VCaP (cell line): ENCODE measurements around the gene GJB1.

Experiments
- H3K27ac ChIP-seq: fragments of 450-650 bp; 2 replicates; pipeline ENCODE4 v1.5.1; 2017
- CTCF ChIP-seq: fragments of 450-650 bp; conservative IDR thresholded peaks from 2 replicates; pipeline ENCODE4 v1.5.1; 2017; ENCODE audit warnings: mild to moderate bottlenecking, moderate library complexity

Gene GJB1

GRCh38 chrX:71222929-71223328 is at the start of gene GJB1:
GJB1 (plus strand) TSS chrX:71223224; CDS start chrX:71223708, 484 bp downstream.
- TF ChIP-seq CTCF, result no peak
- H3K27ac ChIP-seq, result no peak within 1 kb of the TSS

- H3K27ac ChIP-seq, result no peak overlapping the region
- no peak for TF ChIP-seq CTCF
These were observed 49.6 kb upstream of the GJB1 start for GRCh38 chrX:71173440-71173839.

- H3K27ac ChIP-seq, result no peak overlapping the region
- no peak for TF ChIP-seq CTCF
These were observed 48.2 kb upstream of the GJB1 start for GRCh38 chrX:71174795-71175194.

GRCh38 chrX:71175531-71175930 is 47.5 kb upstream of the GJB1 start:
- no peak for TF ChIP-seq CTCF
- no peak overlapping the region for H3K27ac ChIP-seq

GRCh38 chrX:71177327-71177726 is 45.7 kb upstream of the GJB1 start:
- TF ChIP-seq CTCF, result no peak
- no peak overlapping the region for H3K27ac ChIP-seq

- TF ChIP-seq CTCF, result peak; percentile 73
- no peak overlapping the region for H3K27ac ChIP-seq
These were observed 44.1 kb upstream of the GJB1 start for GRCh38 chrX:71178908-71179307.

- H3K27ac ChIP-seq, result peak overlapping the region; percentile 81; the same call in 1 of the 2 replicates
These were observed 42.3 kb upstream of the GJB1 start for GRCh38 chrX:71180579-71181265.

GRCh38 chrX:71181558-71181909 is 41.5 kb upstream of the GJB1 start:
- H3K27ac ChIP-seq, result peak overlapping the region; percentile 81

More at GRCh38 chrX:71181558-71181909, 41.5 kb upstream of the GJB1 start:
- no peak for TF ChIP-seq CTCF
